H1 (cell line): ENCODE measurements around the gene ECSIT. TPM values are rescaled to one million over a fixed set of nuclear protein-coding genes. Genes with fewer than 3 reads are reported as not detected.
A peak's percentile ranks its signal among the peaks of the same experiment; 100 is the strongest.

Experiments used
- CTCF ChIA-PET: fragments of 300-600 bp; sonication (Branson Sonifier 250); formaldehyde crosslinking; loops from one replicate; lab custom pipeline; 2021; ENCODE audit not compliant: partially characterized antibody; lab: Charles Lee
- POLR2A ChIA-PET: fragments of 300-600 bp; sonication (Branson Sonifier 250); formaldehyde crosslinking; loops from one replicate; lab custom pipeline; 2021; ENCODE audit warnings: inconsistent platforms; ENCODE audit not compliant: partially characterized antibody; lab: Charles Lee
- DNase-seq, 2 experiments: peaks; one replicate each; pipeline versions ENCODE4 v3.0.0 to v3.0.0-alpha.2; 2010 to 2022; ENCODE audit warnings: low spot score in 2 of 2, low read depth in 1 of 2, mixed read lengths in 1 of 2
- FAIRE-seq: peaks from 2 replicates; lab custom pipeline; 2011; peaks lifted over from hg19 to GRCh38; lab: Jason Lieb, UNC
- H2AFZ ChIP-seq: 2 replicates; pipeline ENCODE4 v1.8.1; 2012; ENCODE audit warnings: low read length, inconsistent platforms
- H2AK5ac ChIP-seq: 2 replicates; pipeline ENCODE4 v1.6.1; 2013; ENCODE audit warnings: low read depth, low read length
- H2BK120ac ChIP-seq: replicated peaks from 2 replicates; pipeline ENCODE3; 2013; ENCODE audit warnings: low read depth, low read length, inconsistent platforms
- H2BK12ac ChIP-seq: 2 replicates; pipeline ENCODE4 v1.6.1; 2013; ENCODE audit warnings: low read depth, low read length
- H2BK15ac ChIP-seq: 2 replicates; pipeline ENCODE4 v1.6.1; 2013; ENCODE audit warnings: low read length
- H2BK20ac ChIP-seq: 2 replicates; pipeline ENCODE4 v1.6.1; 2013; ENCODE audit warnings: low read length
- H2BK5ac ChIP-seq: 2 replicates; pipeline ENCODE4 v1.6.1; 2013; ENCODE audit warnings: low read depth, low read length
- H3K14ac ChIP-seq: 2 replicates; pipeline ENCODE4 v1.6.1; 2013; ENCODE audit warnings: inconsistent platforms; ENCODE audit not compliant: insufficient read length
- H3K18ac ChIP-seq: 2 replicates; pipeline ENCODE4 v1.6.1; 2013; ENCODE audit warnings: low read length; ENCODE audit errors: extremely low read depth
- H3K23ac ChIP-seq: 2 replicates; pipeline ENCODE4 v1.6.1; 2013; ENCODE audit warnings: inconsistent platforms; ENCODE audit not compliant: insufficient read length
- H3K23me2 ChIP-seq: 2 replicates; pipeline ENCODE4 v1.6.1; 2013; ENCODE audit warnings: low read depth, low read length
- H3K27ac ChIP-seq: 2 replicates; pipeline ENCODE4 v1.6.1; 2011; ENCODE audit warnings: low read depth, low read length, inconsistent platforms
- H3K27me3 ChIP-seq, 4 experiments: replicated peaks in 1 of 4; 1 replicate in 1 of 4; 2 replicates in 3 of 4; pipeline versions ENCODE4 v1.6.1 to v1.8.1; 2011 to 2013; ENCODE audit warnings: low read length in 3 of 4, mild to moderate bottlenecking in 3 of 4, inconsistent platforms in 2 of 4, mixed read lengths in 2 of 4, moderate library complexity in 1 of 4; ENCODE audit not compliant: control insufficient read depth in 3 of 4, insufficient read depth in 3 of 4; ENCODE audit errors: extremely low read depth in 1 of 4
- H3K36me3 ChIP-seq, 4 experiments: 2 replicates each; pipeline versions ENCODE4 v1.6.1 to v1.8.1; 2011 to 2013; ENCODE audit warnings: mild to moderate bottlenecking in 4 of 4, low read length in 3 of 4, moderate library complexity in 2 of 4, control low read depth in 1 of 4, inconsistent platforms in 1 of 4; ENCODE audit not compliant: insufficient read depth in 4 of 4, control insufficient read depth in 2 of 4
- H3K4ac ChIP-seq: replicated peaks from 2 replicates; pipeline ENCODE3; 2013; ENCODE audit warnings: low read length, low read depth, mixed read lengths, inconsistent platforms; ENCODE audit not compliant: insufficient read length
- H3K4me1 ChIP-seq, 4 experiments: replicated peaks in 1 of 4; 1 replicate in 1 of 4; 2 replicates in 3 of 4; pipeline versions ENCODE4 v1.6.1 to v1.8.1; 2011 to 2013; ENCODE audit warnings: low read length in 3 of 4, inconsistent platforms in 2 of 4, mixed read lengths in 1 of 4; ENCODE audit not compliant: insufficient read depth in 4 of 4, control insufficient read depth in 3 of 4
- H3K4me2 ChIP-seq, 2 experiments: 2 replicates each; pipeline versions ENCODE4 v1.6.1 to v1.8.1; 2011 to 2013; ENCODE audit warnings: low read depth in 2 of 2, low read length in 2 of 2, control low read depth in 1 of 2, inconsistent platforms in 1 of 2, mild to moderate bottlenecking in 1 of 2; ENCODE audit not compliant: insufficient read depth in 1 of 2
- H3K4me3 ChIP-seq, 4 experiments: fragments of 200-600, 300-600 bp in 1 of 4; sonication (generic), shearing (Covaris generic), sonication (Bioruptor Twin) in 1 of 4; 2 replicates each; pipeline versions ENCODE4 v1.5.1 to v1.8.1; 2011 to 2016; ENCODE audit warnings: low read length in 4 of 4, low read depth in 3 of 4, control low read depth in 2 of 4, inconsistent platforms in 2 of 4, mild to moderate bottlenecking in 2 of 4, mixed read lengths in 1 of 4, moderate library complexity in 1 of 4; ENCODE audit not compliant: insufficient read depth in 2 of 4; ENCODE audit errors: extremely low read depth in 1 of 4
- H3K56ac ChIP-seq: replicated peaks from 2 replicates; pipeline ENCODE3; 2013; ENCODE audit warnings: low read depth, mild to moderate bottlenecking, mixed read lengths, low read length, inconsistent platforms; ENCODE audit not compliant: insufficient read length
- H3K79me1 ChIP-seq: 2 replicates; pipeline ENCODE4 v1.6.1; 2013; ENCODE audit warnings: low read depth, low read length, control low read depth
- H3K79me2 ChIP-seq, 2 experiments: 2 replicates each; pipeline versions ENCODE4 v1.6.1 to v1.8.1; 2012 to 2013; ENCODE audit warnings: low read length in 2 of 2, mild to moderate bottlenecking in 2 of 2, inconsistent platforms in 1 of 2; ENCODE audit not compliant: insufficient read depth in 2 of 2, control insufficient read depth in 1 of 2
- H3K9ac ChIP-seq, 4 experiments: replicated peaks in 1 of 4; 1 replicate in 1 of 4; 2 replicates in 3 of 4; pipeline versions ENCODE4 v1.6.1 to v1.8.1; 2011 to 2013; ENCODE audit warnings: low read depth in 3 of 4, low read length in 3 of 4, control low read depth in 2 of 4, mild to moderate bottlenecking in 2 of 4, moderate library complexity in 2 of 4, inconsistent platforms in 1 of 4; ENCODE audit errors: extremely low read depth in 1 of 4
- H3K9me3 ChIP-seq, 2 experiments: 2 replicates each; pipeline versions ENCODE4 v1.6.1 to v1.8.1; 2012 to 2013; ENCODE audit warnings: mild to moderate bottlenecking in 2 of 2, moderate library complexity in 2 of 2, control low read depth in 1 of 2, inconsistent platforms in 1 of 2, low read depth in 1 of 2, low read length in 1 of 2, mixed read lengths in 1 of 2; ENCODE audit not compliant: insufficient read depth in 2 of 2
- H4K20me1 ChIP-seq, 2 experiments: replicated peaks in 1 of 2; 2 replicates each; pipeline versions ENCODE3 to v1.8.1; 2011 to 2013; ENCODE audit warnings: inconsistent platforms in 2 of 2, low read length in 2 of 2, mild to moderate bottlenecking in 1 of 2; ENCODE audit not compliant: insufficient read depth in 2 of 2, control insufficient read depth in 1 of 2
- H4K5ac ChIP-seq: 2 replicates; pipeline ENCODE4 v1.6.1; 2013; ENCODE audit warnings: low read length, low read depth, mixed read lengths, inconsistent platforms; ENCODE audit not compliant: insufficient read length
- H4K8ac ChIP-seq: 2 replicates; pipeline ENCODE4 v1.8.0; 2013; ENCODE audit warnings: mild to moderate bottlenecking, moderate library complexity, low read length, inconsistent platforms; ENCODE audit not compliant: insufficient read depth; ENCODE audit errors: extremely low read depth
- H4K91ac ChIP-seq: replicated peaks from 2 replicates; pipeline ENCODE3; 2013; ENCODE audit warnings: low read length, mixed read lengths, inconsistent platforms; ENCODE audit not compliant: insufficient read length
- JUND ChIP-seq: IDR thresholded peaks from 2 replicates; pipeline ENCODE4 v1.6.1; 2011; ENCODE audit warnings: mild to moderate bottlenecking, improper control_type of control experiment, low read length
- KDM5A ChIP-seq: fragments of 200-600 bp; IDR thresholded peaks from 2 replicates; pipeline ENCODE4 v1.7.1; 2012; ENCODE audit warnings: mild to moderate bottlenecking, low read length, inconsistent platforms, mixed read lengths
- NRF1 ChIP-seq: IDR thresholded peaks from 2 replicates; pipeline ENCODE4 v1.6.1; 2011; ENCODE audit warnings: mild to moderate bottlenecking, low read depth, low read length, improper control_type of control experiment
- POU5F1 ChIP-seq: IDR thresholded peaks from 2 replicates; pipeline ENCODE4 v1.6.1; 2011; ENCODE audit warnings: low read depth, mild to moderate bottlenecking, low read length, moderate library complexity
- SP1 ChIP-seq: IDR thresholded peaks from 2 replicates; pipeline ENCODE4 v1.6.1; 2011; ENCODE audit warnings: low read depth, low read length
- TCF12 ChIP-seq: IDR thresholded peaks from 2 replicates; pipeline ENCODE4 v1.6.1; 2011; ENCODE audit warnings: low read depth, mild to moderate bottlenecking, low read length
- WGBS, 2 experiments: shearing (Covaris generic) in 1 of 2; methylation state at CpG; one replicate each; pipeline versions ENCODE4 v1.1.6 to v1.1.7; 2013 to 2015; ENCODE audit warnings: low lambda C conversion rate in 2 of 2, mixed read lengths in 2 of 2, inconsistent platforms in 1 of 2, low coverage in 1 of 2, missing lambda C conversion rate in 1 of 2; ENCODE audit not compliant: insufficient replicate concordance in 2 of 2, insufficient coverage in 1 of 2, insufficient read length in 1 of 2; ENCODE audit errors: extremely low coverage in 1 of 2, missing lambda C conversion rate in 1 of 2; 5-methylcytosine and 5-hydroxymethylcytosine counted together
- polyA plus RNA-seq, 7 experiments: library from polyadenylated mRNA; depleted of rRNA in 3 of 7; stranded (reverse) in 5 of 7; unstranded in 2 of 7; fragments of >200 nt in 5 of 7; fragments of 200-250 nt in 2 of 7; gene quantifications; 1 replicate in 5 of 7; 2 replicates in 1 of 7; 4 replicates in 1 of 7; pipeline versions ENCODE4 v1.2.1 to v1.2.3, GENCODE V29; 2011 to 2013; ENCODE audit warnings: missing spikeins in 2 of 7, mixed read lengths in 2 of 7
- total RNA-seq: library from RNA; stranded (reverse); fragmentation: NEBNext Ultra II Directional; extraction: Animal tissue kit (Norgen Biotek cat#: 25700); gene quantifications from 2 replicates; pipeline ENCODE4 v1.2.1, GENCODE V29; 2021
- TF ChIP-seq, protein P1 (sequence below), 3 experiments: IDR thresholded peaks; 1 replicate in 2 of 3; 2 replicates in 1 of 3; pipeline versions ENCODE4 v1.5.1 to v1.6.1; 2011; ENCODE audit warnings: low read length in 3 of 3, mild to moderate bottlenecking in 3 of 3, inconsistent platforms in 2 of 3, low read depth in 1 of 3, moderate library complexity in 1 of 3; ENCODE audit not compliant: insufficient read depth in 1 of 3; ENCODE audit errors: control extremely low read depth in 1 of 3

The ECSIT gene
- total and polyA plus RNA-seq, 2 of the 8 experiments (the other 6 are each of a cell fraction or from before 2014, with no cell fraction given): 55.7 to 74.1 TPM

DNA sequence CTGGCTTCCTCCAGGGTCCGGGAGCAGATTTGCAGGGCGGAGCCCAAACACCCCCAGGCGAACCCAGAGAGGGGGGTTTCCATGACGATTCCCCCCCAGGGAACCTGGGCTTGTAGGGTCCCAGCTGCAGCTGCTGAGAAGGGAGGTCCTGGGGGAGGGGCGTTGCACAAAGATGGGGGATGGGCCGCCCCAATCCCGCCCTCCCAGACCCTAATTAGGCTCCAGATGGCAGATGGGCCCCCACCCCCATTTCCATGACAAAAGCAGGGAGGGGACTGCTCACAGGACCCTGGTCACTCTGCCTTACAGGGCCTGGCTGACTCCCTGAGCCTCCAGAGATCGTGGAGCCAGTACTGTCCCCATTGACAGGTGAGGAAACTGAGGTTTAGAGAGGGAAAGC, 63.3 kb downstream of the ECSIT start:
- Histone ChIP-seq H2BK12ac (peak overlapping the region; percentile 44; the same call in 1 of the 2 replicates), H3K14ac (no peak overlapping the region), H3K9me3 (no peaks in the 10 kb centered on the region), H4K91ac (peak overlapping the region; percentile 25), H3K23me2 (peaks cover 9% of the 10 kb centered on the region; the same call in 1 of the 2 replicates), H2BK20ac (no peak overlapping the region), H4K5ac (peak overlapping the region; percentile 25), H4K8ac (peak overlapping the region; percentile 69; the same call in 1 of the 2 replicates), H2BK15ac (no peak overlapping the region), H3K4ac (no peak overlapping the region), H3K18ac (no peak overlapping the region; the same call in none of the 2 replicates), H3K4me2 (peak overlapping the region; percentile 42 to 52), H2BK5ac (peak overlapping the region; percentile 40; the same call in 1 of the 2 replicates), H3K27ac (no peak overlapping the region), H3K9ac (no peak overlapping the region), H3K36me3 (no peaks in the 10 kb centered on the region), H3K79me1 (peaks cover 4% of the 10 kb centered on the region; the same call in 1 of the 2 replicates), H3K27me3 (no peaks in the 10 kb centered on the region), H3K79me2 (no peaks in the 10 kb centered on the region), H3K23ac (no peak overlapping the region), H3K4me3 (peak overlapping the region in 1 of 4 experiments; percentile 34; a peak in 1 of 8 replicates), H3K4me1 (peaks cover 4 to 15% (median 10%) of the 10 kb centered on the region in 4 experiments; a peak in 6 of 7 replicates), H2AFZ (no peak overlapping the region), H2AK5ac (no peak overlapping the region), H2BK120ac (no peak overlapping the region), H4K20me1 (peaks cover 0 to 9% of the 10 kb centered on the region in 2 experiments), H3K56ac (no peak overlapping the region)
- WGBS, 2 experiments: 88% methylated on average over 5 of the region's 8 CpGs; no CpG with 5 or more reads in 1 of the 2 experiments
- TF ChIP-seq TCF12 (peak; percentile 81; the same call in 1 of the 2 replicates), NRF1 (no peak), JUND (no peak), POU5F1 (0 out of 2 replicates have a peak, but pooled peaks have one; percentile 69), SP1 (peak; percentile 42; the same call in 1 of the 2 replicates), KDM5A (no peak)
- TF ChIP-seq, protein P1, sequence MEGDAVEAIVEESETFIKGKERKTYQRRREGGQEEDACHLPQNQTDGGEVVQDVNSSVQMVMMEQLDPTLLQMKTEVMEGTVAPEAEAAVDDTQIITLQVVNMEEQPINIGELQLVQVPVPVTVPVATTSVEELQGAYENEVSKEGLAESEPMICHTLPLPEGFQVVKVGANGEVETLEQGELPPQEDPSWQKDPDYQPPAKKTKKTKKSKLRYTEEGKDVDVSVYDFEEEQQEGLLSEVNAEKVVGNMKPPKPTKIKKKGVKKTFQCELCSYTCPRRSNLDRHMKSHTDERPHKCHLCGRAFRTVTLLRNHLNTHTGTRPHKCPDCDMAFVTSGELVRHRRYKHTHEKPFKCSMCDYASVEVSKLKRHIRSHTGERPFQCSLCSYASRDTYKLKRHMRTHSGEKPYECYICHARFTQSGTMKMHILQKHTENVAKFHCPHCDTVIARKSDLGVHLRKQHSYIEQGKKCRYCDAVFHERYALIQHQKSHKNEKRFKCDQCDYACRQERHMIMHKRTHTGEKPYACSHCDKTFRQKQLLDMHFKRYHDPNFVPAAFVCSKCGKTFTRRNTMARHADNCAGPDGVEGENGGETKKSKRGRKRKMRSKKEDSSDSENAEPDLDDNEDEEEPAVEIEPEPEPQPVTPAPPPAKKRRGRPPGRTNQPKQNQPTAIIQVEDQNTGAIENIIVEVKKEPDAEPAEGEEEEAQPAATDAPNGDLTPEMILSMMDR (IDR thresholded peaks at IDR 0.05; ENCODE audit: control extremely low read depth in 1 of 3, insufficient read depth in 1 of 3, low read depth in 1 of 3, low read length in 3 of 3): no peak
- ChIA-PET CTCF (no interaction called here), POLR2A (no interaction called here)
- FAIRE-seq (no peak), DNase-seq (no peak)
